Measurements from ENCODE around the gene GPR146.
A peak's percentile ranks its signal among the peaks of the same experiment; 100 is the strongest.
"Not testable (repeated sequence)": the region's sequence is repeated elsewhere in the genome, so short reads cannot be mapped to it uniquely, and the experiment has no call there.

GPR146 gene

DNA sequence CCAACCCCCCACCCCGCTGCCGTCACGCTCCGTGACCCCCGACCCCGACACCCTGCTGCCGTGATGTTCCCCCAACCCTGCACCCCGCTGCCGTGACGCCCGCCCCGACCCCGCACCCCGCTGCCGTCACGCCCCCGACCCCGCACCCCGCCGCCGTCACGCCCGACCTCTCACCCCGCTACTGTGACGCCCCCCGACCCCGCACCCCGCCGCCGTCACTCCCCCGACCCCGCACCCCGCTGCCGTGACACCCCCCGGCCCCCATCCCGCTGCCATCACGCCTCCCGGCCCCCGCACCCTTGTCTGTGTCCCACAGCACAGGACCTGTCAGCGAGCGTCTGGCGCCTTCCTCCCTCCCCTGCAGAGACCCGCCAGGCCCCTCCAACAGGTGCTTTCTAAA is 29.7 kb downstream of the GPR146 start:
- not testable (repeated sequence) for DNase-seq (ENCODE audit: low read depth in 1 of 2, low spot score in 1 of 2)

DNA sequence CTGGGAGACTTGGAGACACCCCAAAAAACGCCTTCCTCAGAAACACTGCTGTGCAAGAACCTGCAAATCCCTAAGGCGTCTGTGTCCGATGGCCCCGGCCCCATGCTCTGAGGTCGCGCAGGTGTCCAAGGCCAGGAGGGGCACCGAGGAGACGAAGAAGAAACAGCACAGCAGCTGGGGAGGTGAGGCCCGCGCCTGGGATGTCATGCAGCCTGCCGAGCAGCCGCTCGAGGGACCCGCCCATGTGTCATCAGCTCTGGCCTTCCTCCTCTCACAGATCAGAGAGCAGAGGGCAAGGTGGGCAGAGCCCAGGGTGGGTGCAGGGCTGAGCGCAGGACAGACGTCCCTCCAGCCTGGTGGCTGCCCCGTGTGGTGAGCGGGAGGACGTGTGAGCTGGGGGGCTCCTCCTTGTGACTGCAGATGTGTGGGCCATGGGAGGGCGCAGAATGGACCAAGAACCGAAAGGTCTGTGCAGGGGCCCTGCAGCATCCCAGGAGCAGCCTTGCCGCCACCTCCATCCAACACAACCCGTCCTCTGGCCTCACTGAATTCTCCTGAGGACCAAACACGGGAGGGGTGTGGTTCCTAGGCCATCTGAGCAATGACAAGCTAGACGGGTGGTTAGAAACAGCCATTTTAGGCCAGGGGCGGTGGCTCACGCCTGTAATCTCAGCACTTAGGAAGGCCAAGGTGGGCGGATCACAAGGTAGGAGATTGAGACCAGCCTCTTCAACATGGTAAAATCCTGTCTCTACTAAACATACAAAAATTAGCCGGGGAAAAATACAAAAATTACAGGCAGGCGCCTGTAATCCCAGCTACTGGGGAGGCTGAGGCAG is 30.5 kb downstream of the GPR146 start:
- no peak for DNase-seq (ENCODE audit: low read depth in 1 of 2, low spot score in 1 of 2)

DNA sequence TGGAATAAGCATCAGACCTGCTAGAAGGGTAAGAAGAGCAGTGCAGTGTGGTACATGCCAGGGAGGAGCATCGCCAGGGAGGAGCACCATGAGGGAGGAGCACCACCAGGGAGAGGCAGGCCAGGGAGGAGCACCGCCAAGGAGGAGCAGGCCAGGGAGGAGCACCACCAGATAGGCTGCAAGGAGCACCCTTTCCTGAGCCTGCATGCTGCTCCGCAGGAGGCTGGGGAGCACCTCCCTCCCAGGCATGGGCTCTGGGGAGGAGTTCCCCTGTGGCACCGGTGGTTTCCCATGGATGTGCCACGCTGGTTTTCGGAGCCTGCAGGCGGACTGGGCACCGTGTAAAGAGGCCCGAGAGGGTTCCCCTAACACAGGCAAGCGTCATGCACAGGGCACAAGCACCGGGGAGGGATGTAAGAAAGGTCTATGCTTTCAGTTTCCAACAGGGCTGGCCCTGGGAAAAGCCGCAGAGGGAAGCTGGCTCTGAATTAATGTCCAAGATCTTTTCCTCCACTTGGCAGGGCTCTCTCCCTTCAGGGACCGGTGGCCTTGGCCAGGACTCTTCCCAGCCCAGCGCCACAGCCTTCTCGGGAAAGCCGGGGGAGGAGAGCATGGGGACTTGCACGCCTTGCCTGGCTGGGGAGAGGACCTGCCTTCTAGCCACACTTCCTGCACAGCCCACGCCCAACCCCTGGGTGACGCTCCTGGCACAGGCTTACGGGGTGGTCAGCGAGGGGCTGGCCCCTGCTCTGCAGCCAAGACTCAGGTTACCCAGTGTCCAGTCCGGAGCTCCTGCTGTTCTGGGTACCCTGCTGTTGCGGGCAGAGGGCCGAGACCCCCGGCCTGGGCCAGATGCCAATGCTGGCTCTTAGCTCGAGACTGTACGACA is 32.1 kb downstream of the GPR146 start:
- DNase-seq (ENCODE audit: low read depth in 1 of 2, low spot score in 1 of 2), result no peak

DNA sequence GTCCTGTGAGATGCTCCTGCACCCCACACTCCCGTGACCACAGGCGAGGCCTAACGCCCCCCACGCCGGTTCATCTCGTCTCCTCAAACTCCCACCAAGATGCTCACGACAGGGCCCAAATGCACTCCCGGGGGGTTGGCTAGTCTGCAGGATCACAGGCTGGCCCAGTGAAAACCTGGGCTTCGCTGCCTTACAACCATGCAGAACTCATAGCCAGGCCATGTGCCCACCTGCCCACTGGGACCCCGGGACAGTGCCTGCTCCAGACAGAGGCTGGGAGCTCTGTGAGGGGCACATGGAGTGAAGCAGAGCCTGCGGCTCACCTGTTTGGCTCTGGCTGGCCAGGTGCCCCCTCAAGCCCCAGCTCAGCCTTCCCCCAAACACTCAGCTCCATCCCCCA is 34.2 kb downstream of the GPR146 start:
- DNase-seq (ENCODE audit: low read depth in 1 of 2, low spot score in 1 of 2), result no peak

DNA sequence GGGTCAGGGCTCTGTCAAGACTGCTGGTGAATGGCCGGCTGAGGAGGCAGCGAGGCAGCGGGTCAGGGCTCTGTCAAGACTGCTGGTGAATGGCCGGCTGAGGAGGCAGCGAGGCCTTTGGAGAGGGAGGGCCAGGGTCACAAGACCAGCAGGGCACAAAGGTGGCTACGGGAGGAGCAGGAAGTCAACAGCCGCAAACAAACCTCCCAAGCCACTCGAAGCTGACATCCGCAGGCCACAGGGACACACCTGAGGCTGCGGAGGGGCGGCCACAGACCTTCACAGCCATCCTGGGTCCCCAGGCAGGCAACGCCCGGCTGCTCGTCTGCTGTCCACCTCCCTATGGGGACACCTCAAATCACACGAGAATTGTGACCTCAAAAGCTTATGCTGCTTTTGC is 34.6 kb downstream of the GPR146 start:
- no peak for DNase-seq (ENCODE audit: low read depth in 1 of 2, low spot score in 1 of 2)

DNA sequence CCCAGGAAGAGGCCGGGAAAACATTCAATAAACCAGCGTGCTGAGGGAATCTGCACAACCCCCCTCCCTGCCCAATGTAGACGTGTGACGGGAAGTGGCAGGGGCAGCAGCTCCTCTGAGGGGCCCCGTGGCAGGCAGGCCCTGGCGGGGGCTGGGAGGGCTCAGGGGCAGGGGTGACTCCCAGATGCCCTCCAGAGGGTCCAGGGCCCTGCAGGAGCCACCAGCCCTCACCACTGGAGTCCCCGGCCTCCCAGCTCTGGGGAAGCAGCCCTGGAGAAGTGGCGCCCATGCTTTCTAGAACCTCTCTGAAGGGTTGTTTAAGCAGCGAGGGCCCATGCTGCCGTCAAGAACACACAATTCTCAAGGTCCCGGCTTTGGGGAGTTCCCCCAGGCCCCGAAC is 35.2 kb downstream of the GPR146 start:
- no peak for DNase-seq (ENCODE audit: low read depth in 1 of 2, low spot score in 1 of 2)

DNA sequence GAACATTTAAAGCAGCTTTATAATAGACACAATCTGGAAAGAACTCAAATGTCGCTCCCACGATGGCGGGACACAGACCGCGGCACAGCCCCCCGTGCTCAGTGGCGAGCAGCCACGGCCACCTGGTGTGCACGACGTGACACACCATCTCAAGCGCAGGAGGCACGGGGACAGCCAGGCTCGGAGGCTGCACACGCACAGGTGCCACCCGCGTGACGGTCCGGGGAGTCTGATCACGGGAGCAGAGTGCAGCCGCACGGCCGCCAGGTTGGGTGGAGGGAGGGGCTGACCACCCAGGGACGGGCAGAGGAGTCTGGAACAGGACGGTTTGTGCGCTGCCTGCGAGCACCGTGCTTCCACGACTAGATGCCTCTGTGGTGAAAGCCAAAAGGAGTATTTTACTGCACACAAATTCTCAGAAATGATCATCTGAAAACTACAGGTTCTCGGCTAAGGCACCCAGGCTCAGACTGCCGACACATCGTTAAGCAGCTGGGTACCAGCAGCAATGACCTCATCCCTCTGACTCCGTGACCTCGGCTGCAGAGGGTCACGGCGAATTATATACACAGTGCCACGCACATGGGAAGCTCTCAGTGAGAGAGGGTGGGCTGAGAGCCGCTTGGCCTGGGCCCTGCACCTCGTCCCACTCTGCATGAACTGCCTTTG is 36.0 kb downstream of the GPR146 start:
- DNase-seq (ENCODE audit: low read depth in 1 of 2, low spot score in 1 of 2), result no peak

DNA sequence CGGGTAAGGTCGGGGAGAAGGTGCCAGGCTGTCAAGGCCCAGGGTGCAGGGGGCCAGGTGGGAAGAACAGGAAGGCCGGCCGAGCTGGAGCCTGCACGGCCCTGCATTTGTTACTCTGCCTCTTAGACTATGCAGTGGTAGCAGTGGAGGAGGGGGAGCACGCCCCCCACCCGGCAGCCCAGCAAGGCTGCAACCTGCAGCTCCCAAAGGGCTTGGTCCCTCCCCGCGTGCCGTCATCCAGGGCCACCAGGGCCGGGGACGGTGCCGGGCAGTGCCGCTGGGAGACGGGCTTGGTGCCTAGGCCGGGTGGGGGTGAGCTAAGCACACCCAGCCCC is 36.5 kb downstream of the GPR146 start:
- DNase-seq (ENCODE audit: low read depth in 1 of 2, low spot score in 1 of 2), result no peak

DNA sequence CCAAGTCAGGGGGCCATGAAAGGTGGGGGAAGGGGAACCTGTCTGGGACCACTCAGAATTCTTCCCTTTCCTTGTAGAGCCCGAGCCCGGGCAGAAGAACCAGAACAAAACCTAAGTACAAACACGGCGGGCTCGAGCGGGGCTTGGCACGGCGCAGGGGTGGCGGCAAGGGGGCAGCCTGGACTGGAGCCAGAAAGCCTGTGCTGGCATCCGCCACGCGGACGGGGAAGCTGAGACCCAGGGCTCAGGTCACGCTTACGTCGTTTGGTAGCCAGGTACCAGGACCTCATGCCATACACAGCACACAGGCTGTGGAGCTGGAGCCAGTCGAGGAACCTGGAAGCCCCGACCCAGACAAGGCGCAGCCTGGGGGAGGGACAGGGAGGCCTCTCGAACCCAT is 37.0 kb downstream of the GPR146 start:
- DNase-seq (ENCODE audit: low read depth in 1 of 2, low spot score in 1 of 2), result no peak

DNA sequence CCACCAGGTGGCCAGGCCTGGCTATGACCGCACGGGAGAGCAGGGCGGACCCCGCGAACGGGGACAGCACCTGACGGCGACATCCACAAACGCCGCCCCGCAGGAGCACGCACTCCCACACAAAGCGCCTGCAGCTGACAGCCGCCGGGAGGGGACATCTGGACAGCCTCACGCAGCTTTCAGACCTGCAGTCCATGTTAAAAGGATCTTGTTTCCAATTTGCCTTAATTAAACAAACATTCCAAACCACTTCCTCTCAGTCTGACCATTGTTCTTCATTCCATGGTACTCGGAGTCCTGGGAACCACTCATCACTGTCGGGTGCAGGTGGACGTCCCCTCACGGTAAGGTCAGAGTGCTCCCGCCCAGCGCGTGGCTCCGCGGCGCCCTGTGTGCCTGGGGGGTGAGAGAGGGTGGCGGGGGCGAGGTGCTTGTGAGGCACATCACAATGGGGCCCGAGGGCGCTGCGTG is 37.6 kb downstream of the GPR146 start:
- no peak for DNase-seq (ENCODE audit: low read depth in 1 of 2, low spot score in 1 of 2)

DNA sequence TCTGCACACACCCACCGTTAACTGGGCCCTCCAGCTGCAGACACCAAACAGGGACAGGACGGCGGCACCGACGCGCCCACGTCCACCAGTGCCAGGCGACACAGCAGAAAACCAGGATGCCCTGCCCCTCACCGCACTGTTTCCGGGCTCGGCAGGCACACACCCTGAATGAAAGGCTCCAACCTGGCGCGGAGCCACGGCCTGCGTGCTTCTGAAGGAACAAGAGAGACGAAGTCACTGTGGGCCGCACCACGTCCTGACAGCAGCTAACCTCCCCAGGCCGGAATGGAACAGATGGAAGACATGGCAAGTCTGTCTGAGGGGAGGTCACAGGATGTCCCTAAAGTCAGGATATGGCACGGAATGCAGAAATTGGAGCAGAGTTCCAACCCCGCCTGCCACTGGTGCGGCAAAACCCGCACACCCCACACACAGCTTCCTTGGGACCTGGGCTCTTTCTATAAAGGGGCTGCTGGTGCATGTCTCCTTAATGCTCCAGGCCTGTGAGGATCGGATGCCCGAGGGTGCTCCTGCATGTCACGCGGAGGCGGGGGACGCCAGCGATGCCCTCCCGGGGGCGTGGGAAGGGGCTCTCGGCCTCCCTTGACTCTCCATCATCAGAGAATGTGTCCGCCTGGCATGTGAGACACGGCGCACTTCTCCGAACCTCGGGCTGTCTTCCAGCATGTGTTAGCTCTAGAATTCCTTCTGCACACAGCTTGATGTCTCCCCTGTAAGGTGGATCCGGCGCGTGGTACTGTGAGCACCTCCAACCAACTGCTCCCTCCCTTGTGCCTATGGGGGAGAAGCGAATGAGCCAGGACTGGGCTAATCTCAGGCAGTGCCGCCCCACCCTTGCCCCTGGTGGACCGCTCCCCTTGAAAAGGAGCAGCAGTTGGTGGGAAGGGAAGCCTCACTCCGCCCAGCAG is 39.6 kb downstream of the GPR146 start:
- DNase-seq (ENCODE audit: low read depth in 1 of 2, low spot score in 1 of 2), result no peak

DNA sequence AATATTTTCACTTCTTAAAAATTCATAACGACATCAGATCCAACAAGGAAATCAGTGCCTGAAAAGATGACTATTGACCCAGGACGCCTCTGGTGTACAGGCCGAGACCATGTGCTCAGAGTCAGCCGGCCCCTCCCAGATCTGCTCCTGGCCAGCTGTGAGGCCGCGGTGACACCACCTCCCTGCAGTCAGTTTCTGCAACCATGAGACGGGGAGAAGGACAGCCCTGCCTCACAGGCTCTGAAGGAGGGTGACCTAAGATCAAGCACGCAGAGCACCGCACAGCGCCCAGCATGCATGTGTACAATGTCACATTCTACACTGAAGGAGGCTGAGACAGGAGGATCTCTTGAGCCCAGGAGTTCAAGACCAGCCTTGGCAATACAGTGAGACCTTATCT is 40.9 kb downstream of the GPR146 start:
- DNase-seq (ENCODE audit: low read depth in 1 of 2, low spot score in 1 of 2), result no peak

DNA sequence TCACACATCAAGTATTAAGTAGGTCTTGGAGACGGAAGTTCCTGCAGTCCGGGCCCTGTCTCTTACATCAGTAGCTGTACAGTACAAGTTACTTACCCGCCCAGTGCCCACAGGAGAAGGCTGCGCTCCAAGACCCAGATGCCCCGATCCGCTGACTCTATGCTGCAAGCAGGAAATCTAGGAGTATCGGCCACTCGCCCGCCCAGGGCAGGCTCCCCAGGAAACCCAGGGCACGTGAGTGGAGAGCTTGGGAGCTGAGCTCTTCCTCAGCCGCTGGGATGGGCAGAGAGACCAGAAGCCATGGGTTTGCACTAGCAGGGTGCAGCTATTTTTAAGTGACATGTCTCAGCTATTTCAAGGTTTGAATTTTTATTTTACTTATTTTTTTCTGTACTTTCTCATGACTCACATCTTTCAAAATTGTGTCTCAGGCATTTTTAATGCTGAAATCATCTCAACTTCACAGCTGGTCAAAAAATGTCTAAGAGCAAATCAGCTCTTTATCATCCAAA is 41.6 kb downstream of the GPR146 start:
- DNase-seq (ENCODE audit: low read depth in 1 of 2, low spot score in 1 of 2), result no peak

DNA sequence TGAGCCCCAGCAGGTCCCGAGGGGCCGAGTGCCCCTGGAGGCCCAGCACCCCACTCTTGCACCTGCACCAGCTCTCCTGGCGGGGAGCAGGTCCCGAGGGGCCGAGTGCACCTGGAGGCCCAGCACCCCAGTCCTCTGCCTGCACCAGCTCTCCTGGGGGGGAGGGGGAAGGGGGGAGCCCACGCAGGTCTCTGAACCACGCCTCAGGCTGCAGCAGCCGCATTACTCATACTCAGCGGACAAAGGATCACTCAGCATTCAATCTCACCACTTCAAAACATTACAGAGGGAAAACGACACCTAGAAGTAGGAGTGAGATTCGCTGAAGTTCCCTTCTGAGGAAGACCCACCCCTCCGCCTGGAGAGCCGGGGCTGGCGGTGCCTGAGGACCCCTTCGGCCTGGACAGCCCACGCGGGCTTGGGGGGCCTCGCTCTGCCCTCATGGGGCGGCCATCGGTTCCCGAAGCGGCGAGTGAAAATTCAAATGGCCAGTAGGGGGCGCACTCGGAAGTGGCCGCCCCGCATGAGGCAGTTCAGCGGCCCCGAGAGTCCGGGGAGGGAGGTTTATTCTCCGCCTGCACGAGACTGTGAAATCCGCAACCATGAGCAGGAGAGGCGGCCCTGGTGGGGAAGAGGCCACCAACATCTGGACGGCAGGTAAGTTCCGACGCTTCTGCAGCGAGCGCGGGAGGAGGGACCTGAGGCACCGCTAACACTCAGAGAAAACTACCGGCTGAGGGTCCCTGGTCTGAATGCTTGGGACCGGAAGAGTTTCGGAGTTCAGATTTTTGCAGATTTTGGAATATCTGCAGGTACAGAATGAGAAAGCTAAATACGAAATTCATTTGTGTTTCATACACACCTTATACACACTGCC is 42.5 kb downstream of the GPR146 start:
- DNase-seq (ENCODE audit: low read depth in 1 of 2, low spot score in 1 of 2), result peak; percentile 58 to 61

DNA sequence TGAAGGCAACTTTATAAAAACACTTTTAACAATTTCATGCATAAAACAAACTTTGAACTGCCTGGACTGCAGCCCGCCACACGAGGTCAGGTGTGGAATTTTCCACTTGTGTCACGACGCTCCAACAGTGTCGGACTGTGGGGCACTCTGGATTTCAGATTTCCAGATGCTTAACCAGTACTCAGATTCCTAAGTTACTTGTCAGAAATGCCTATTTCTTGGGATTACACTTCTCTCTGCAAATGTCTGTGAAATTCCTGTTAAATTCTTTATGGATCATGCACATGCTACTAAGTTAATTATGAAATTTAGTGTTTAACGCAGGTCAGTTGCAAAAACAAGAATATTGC is 43.1 kb downstream of the GPR146 start:
- no peak for DNase-seq (ENCODE audit: low read depth in 1 of 2, low spot score in 1 of 2)

DNA sequence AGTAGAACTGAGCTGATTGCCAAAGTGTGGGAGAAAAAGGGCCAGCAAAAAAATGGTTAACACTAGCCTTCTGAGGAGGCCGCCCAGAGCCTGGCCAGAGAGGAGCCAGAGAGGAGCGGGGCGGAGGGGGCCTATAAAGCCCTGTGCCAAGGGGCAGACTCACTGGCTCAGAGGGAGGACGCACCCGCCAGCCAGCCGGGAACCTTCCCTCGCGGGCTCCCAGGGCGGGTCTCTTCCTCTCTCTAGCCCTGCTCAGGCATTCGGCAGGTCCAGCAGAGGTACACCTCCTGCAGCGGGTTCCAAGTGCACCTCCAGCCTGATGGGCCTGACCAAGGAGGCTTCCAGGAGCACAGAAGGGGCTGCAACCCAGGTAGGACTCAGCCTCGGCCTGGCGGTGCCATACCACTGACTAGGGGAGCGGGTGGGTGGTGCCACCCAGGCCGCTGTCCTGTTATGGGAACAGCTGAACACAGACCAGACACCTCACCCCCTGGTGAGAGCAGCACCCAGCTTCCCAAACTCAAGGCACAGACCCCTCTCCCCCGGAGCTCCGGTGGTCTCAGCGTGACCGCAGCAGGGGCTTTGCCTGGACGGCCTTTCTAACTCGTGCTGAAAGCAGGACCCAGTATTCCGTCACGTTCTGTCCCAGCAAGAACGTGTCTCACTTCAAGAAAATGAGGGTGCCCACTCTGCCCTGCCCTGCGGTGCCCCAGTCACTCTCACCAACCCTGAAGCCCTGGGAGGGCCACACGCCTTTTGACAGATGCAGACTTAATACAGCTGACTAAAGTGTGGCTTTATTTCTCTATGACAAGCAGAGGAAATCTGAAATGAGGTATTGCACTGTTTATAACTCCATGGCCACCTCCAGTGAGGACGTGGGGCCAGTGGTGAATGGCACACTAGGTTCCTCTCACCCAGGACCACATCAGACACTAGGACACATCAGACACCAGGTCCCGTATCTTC is 43.9 kb downstream of the GPR146 start, which contains the start of gene GPER1:
Gene GPER1, plus strand, starts transcription at position 162 of the 969 bp plus-strand sequence. CDS start 3,616 bp downstream, outside the sequence.
- DNase-seq (ENCODE audit: low read depth in 1 of 2, low spot score in 1 of 2), result no peak

DNA sequence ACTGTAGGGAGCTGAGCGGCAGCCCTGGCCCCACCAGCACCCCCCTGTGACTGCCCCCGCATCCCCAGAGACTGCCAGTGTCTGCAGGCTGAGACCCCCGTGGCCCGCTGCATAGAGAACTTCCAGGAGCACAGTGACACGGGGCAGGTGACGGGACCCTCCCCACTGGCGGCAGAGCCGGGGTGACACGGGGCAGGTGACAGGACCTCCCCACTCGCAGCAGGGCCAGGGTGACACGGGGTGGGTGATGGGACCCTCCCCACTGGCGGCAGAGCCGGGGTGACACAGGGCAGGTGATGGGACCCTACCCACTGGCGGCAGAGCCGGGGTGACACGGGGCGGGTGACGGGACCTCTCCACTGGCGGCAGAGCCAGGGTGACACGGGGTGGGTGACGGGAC is 45.9 kb downstream of the GPR146 start:
- no peak for DNase-seq (ENCODE audit: low read depth in 1 of 2, low spot score in 1 of 2)
